ENCODE measurements around the gene ARHGAP31. TPM values are rescaled to one million over a fixed set of nuclear protein-coding genes. Genes with fewer than 3 reads are reported as not detected.

Gene ARHGAP31
- total RNA-seq, 4 donors from 2014 or later: 21.8 to 48.7 (median 22.9) TPM

DNA sequence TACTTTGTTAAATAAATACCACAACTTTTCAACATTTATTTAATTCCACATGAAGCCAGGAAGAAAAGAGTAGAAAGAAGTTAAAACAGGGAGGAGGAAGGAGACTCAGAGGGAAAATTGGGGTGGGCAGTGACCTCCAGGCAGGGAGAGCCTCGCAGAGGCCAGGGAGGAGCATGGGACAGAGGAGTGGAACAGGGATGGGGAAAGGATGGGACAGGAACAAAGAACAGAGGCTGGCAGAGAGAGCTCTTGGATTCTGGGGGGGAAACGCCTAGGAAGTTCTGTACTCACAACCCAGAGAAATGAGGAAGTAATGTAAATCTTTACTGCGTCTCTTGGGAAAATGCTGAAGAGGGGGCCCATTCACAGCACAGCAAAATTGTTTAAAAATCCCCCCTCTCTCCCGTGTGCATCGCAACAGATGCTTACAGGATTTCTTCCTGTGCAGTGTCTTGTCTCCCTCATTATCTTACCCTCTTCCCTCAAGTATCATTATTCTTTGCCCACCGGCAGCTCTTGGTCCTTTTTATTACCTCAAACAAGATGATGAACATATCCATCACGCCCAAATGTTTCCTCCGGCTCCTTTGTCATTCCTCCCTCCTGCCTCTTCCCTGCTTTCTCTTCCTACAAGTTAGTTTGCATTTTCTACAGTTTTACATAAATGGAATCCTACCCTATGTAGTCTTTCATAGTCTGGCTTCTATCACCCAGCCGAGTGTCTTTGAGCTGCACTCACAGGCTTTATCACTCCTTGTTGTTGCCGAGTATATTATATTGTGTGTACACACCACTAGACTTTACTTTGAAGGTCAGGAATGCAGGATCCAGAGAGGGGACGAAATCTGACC, 65.5 kb downstream of the ARHGAP31 start:
- intact Hi-C loops (cut with DNase I; ENCODE audit: low total_unique reads): no loop called here
- DNase-seq (ENCODE audit: low spot score in 2 of 2): no peak
- H3K4me3 ChIP-seq (ENCODE audit: low read depth, poor library complexity, severe bottlenecking): no peak overlapping the region
- TF ChIP-seq POLR2A (IDR thresholded peaks at IDR 0.05): no peak
- TF ChIP-seq, protein P1, sequence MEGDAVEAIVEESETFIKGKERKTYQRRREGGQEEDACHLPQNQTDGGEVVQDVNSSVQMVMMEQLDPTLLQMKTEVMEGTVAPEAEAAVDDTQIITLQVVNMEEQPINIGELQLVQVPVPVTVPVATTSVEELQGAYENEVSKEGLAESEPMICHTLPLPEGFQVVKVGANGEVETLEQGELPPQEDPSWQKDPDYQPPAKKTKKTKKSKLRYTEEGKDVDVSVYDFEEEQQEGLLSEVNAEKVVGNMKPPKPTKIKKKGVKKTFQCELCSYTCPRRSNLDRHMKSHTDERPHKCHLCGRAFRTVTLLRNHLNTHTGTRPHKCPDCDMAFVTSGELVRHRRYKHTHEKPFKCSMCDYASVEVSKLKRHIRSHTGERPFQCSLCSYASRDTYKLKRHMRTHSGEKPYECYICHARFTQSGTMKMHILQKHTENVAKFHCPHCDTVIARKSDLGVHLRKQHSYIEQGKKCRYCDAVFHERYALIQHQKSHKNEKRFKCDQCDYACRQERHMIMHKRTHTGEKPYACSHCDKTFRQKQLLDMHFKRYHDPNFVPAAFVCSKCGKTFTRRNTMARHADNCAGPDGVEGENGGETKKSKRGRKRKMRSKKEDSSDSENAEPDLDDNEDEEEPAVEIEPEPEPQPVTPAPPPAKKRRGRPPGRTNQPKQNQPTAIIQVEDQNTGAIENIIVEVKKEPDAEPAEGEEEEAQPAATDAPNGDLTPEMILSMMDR (IDR thresholded peaks at IDR 0.05): no peak
- WGBS, 2 donors: 73 to 75% methylated on average over 11 of the region's 11 CpGs

GRCh38 chr3:119360736-119361462, 66.7 kb downstream of the ARHGAP31 start:
- no peak for DNase-seq (ENCODE audit: low spot score in 2 of 2)
- 82 to 93% methylated on average over 3 of the region's 3 CpGs for WGBS, 2 donors
- TF ChIP-seq, protein P1 (IDR thresholded peaks at IDR 0.05): no peak
- TF ChIP-seq POLR2A (IDR thresholded peaks at IDR 0.05): no peak
- no peak overlapping the region for H3K4me3 ChIP-seq (ENCODE audit: low read depth, poor library complexity, severe bottlenecking)
- intact Hi-C loops (cut with DNase I; ENCODE audit: low total_unique reads): no loop called here

DNA sequence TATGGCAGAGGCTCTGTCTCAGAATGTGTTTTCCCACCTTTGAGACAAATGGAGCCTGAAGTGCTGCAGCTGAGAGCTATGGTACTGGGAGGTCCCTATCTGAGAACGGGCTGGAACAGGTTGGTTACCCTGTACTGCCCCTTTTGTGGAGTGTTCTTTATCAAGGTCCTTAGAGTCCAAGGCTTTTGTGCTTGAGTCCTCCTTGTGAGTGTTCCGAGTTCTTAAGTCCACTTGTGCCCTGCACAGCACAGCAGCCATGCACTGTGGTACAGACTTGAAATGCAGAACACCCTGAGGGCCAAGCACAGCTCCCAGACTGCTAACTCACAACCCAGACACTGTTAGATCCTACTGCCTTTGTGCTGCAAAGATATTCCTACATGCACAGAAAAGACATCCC, 67.8 kb downstream of the ARHGAP31 start:
- DNase-seq (ENCODE audit: low spot score in 2 of 2): no peak

GRCh38 chr3:119362940-119363725, 69.0 kb downstream of the ARHGAP31 start:
- WGBS, 2 donors: 90% methylated on average over 7 of the region's 7 CpGs

More for the DNA sequence above, 67.8 kb downstream of the ARHGAP31 start:
- H3K4me3 ChIP-seq (ENCODE audit: low read depth, poor library complexity, severe bottlenecking): no peak overlapping the region
- WGBS, 2 donors: 94 to 100% methylated on average over 2 of the region's 2 CpGs
- intact Hi-C loops (cut with DNase I; ENCODE audit: low total_unique reads): no loop called here
- TF ChIP-seq, protein P1 (IDR thresholded peaks at IDR 0.05): no peak
- TF ChIP-seq POLR2A (IDR thresholded peaks at IDR 0.05): no peak

GRCh38 chr3:119364401-119364800, 70.2 kb downstream of the ARHGAP31 start:
- no peak overlapping the region for H3K4me3 ChIP-seq (ENCODE audit: low read depth, poor library complexity, severe bottlenecking)
- no peak for DNase-seq (ENCODE audit: low spot score in 2 of 2)
- intact Hi-C loops (cut with DNase I; ENCODE audit: low total_unique reads): no loop called here
- WGBS, 2 donors: 90 to 93% methylated on average over 1 of the region's 1 CpG
- TF ChIP-seq POLR2A (IDR thresholded peaks at IDR 0.05): no peak
- TF ChIP-seq, protein P1 (IDR thresholded peaks at IDR 0.05): no peak

More at GRCh38 chr3:119362940-119363725, 69.0 kb downstream of the ARHGAP31 start:
- TF ChIP-seq, protein P1 (IDR thresholded peaks at IDR 0.05): no peak
- TF ChIP-seq POLR2A (IDR thresholded peaks at IDR 0.05): no peak
- no peak for DNase-seq (ENCODE audit: low spot score in 2 of 2)
- intact Hi-C loops (cut with DNase I; ENCODE audit: low total_unique reads): no loop called here
- H3K4me3 ChIP-seq (ENCODE audit: low read depth, poor library complexity, severe bottlenecking): no peak overlapping the region
